Lung (tissue), 12 donors: ENCODE results near the gene LMOD1. TPM values are rescaled to one million over a fixed set of nuclear protein-coding genes. Genes with fewer than 3 reads are reported as not detected.
A peak's percentile ranks its signal among the peaks of the same experiment; 100 is the strongest.

Experiments used
- ATAC-seq: fragments of 200-7000 bp; cut with Tn5 transposase; one replicate; pipeline ENCODE4 v1.9.1; 2020; ENCODE audit warnings: moderate number of reproducible peaks; ENCODE audit not compliant: insufficient read depth, low FRiP score
- DNase-seq, 3 donors: peaks; one replicate each; pipeline ENCODE4 v3.0.0-alpha.2; 2013 to 2017
- H3K27ac ChIP-seq, 2 donors: one replicate each; pipeline ENCODE4 v1.5.1; 2013; ENCODE audit warnings: mild to moderate bottlenecking in 2 of 2, moderate library complexity in 2 of 2, control low read depth in 1 of 2, inconsistent platforms in 1 of 2, low read depth in 1 of 2, low read length in 1 of 2
- H3K27me3 ChIP-seq, 3 donors: one replicate each; pipeline ENCODE4 v1.5.1; 2013; ENCODE audit warnings: low read length in 2 of 3; ENCODE audit not compliant: control insufficient read depth in 3 of 3, insufficient read depth in 3 of 3
- H3K36me3 ChIP-seq, 4 donors: one replicate each; pipeline ENCODE4 v1.5.1; 2013; ENCODE audit warnings: low read length in 4 of 4, mild to moderate bottlenecking in 1 of 4, moderate library complexity in 1 of 4; ENCODE audit not compliant: control insufficient read depth in 4 of 4, insufficient read depth in 4 of 4
- H3K4me1 ChIP-seq, 5 donors: one replicate each; pipeline ENCODE4 v1.5.1; 2013; ENCODE audit warnings: low read length in 5 of 5, mild to moderate bottlenecking in 2 of 5, moderate library complexity in 1 of 5; ENCODE audit not compliant: control insufficient read depth in 5 of 5, insufficient read depth in 5 of 5
- H3K4me3 ChIP-seq: one replicate; pipeline ENCODE4 v1.5.1; 2013; ENCODE audit warnings: mild to moderate bottlenecking, control low read depth, moderate library complexity
- H3K9ac ChIP-seq, 2 donors: one replicate each; pipeline ENCODE4 v1.5.1; 2013; ENCODE audit warnings: low read length in 2 of 2, control low read depth in 1 of 2; ENCODE audit not compliant: insufficient read depth in 1 of 2
- H3K9me3 ChIP-seq, 4 donors: one replicate each; pipeline ENCODE4 v1.5.1; 2013; ENCODE audit warnings: low read length in 3 of 4, mild to moderate bottlenecking in 1 of 4, moderate library complexity in 1 of 4; ENCODE audit not compliant: control insufficient read depth in 4 of 4, insufficient read depth in 3 of 4
- CTCF ChIP-seq: IDR thresholded peaks from 2 replicates; pipeline ENCODE4 v1.5.1; 2012; ENCODE audit warnings: mild to moderate bottlenecking; ENCODE audit errors: control extremely low read depth, extremely low read depth
- WGBS, 2 donors: extraction: QIAGEN DNeasy Blood & Tissue Kit; methylation state at CpG; one replicate each; pipeline ENCODE4 v1.1.7; 2013; 5-methylcytosine and 5-hydroxymethylcytosine counted together
- polyA plus RNA-seq, 2 donors: library from polyadenylated mRNA; stranded (reverse); fragments of 200-250 nt; gene quantifications; one replicate each; pipeline ENCODE4 v1.2.1, GENCODE V29; 2013
- total RNA-seq, 2 donors: library from RNA; depleted of rRNA in 1 of 2; stranded (reverse); fragments of >200 nt in 1 of 2; gene quantifications; one replicate each; pipeline ENCODE4 v1.2.1, GENCODE V29; 2014 to 2021
- donor health status: control.
- donor health status: control.
- donor health status: Bipolar disorder and iron deficiency.
- donor health status: healthy.
- donor health status: DM: yes; HTN: yes; CAD: no.

The LMOD1 gene
- total and polyA plus RNA-seq, 4 donors, result 9.6 to 25.1 (median 18.2) TPM

- no peak for DNase-seq
- no peak for TF ChIP-seq CTCF
- no peak overlapping the region for H3K9ac ChIP-seq
- 80 to 82% methylated on average over 4 of the region's 4 CpGs for WGBS, 2 donors
- H3K4me3 ChIP-seq, result no peak overlapping the region
- ATAC-seq, result no peak
- no peak overlapping the region for H3K27ac ChIP-seq
- no peaks in the 10 kb centered on the region for H3K36me3 ChIP-seq
- no peaks in the 10 kb centered on the region for H3K27me3 ChIP-seq
- no peaks in the 10 kb centered on the region for H3K9me3 ChIP-seq
- peaks cover 0 to 9% (median 5%) of the 10 kb centered on the region in 5 donors for H3K4me1 ChIP-seq
Measured at GRCh38 chr1:201911826-201912571, 34.3 kb downstream of the LMOD1 start.

GRCh38 chr1:201907621-201908020 lies 38.7 kb downstream of the LMOD1 start:
- no peak for TF ChIP-seq CTCF
- WGBS, 2 donors, result 88 to 95% methylated on average over 6 of the region's 6 CpGs
- Histone ChIP-seq H3K4me3 (no peak overlapping the region), H3K27ac (peak overlapping the region in 1 of 2 donors; percentile 7), H3K36me3 (no peaks in the 10 kb centered on the region), H3K9me3 (no peaks in the 10 kb centered on the region), H3K9ac (no peak overlapping the region), H3K27me3 (no peaks in the 10 kb centered on the region), H3K4me1 (peaks cover 0 to 7% (median 0%) of the 10 kb centered on the region in 5 donors)
- no peak for DNase-seq
- ATAC-seq, result no peak

- DNase-seq (no peak), ATAC-seq (no peak)
- 91 to 96% methylated on average over 3 of the region's 3 CpGs for WGBS, 2 donors
- Histone ChIP-seq H3K27me3 (no peaks in the 10 kb centered on the region), H3K9me3 (no peaks in the 10 kb centered on the region), H3K4me3 (no peak overlapping the region), H3K27ac (peak overlapping the region in 1 of 2 donors; percentile 34), H3K4me1 (peaks cover 0 to 7% (median 0%) of the 10 kb centered on the region in 5 donors), H3K36me3 (no peaks in the 10 kb centered on the region), H3K9ac (no peak overlapping the region)
- TF ChIP-seq CTCF, result no peak
Measured at GRCh38 chr1:201906336-201906735, 40.0 kb downstream of the LMOD1 start.
